Endothelial cell of umbilical vein (primary cell): ENCODE results near the gene DAZAP1. TPM values are rescaled to one million over a fixed set of nuclear protein-coding genes. Genes with fewer than 3 reads are reported as not detected.
A peak's percentile ranks its signal among the peaks of the same experiment; 100 is the strongest.

ENCODE experiments used
- BruUV-seq: library from RNA; stranded (reverse); fragments of 400-500 nt; replicated peaks from 2 replicates; lab custom pipeline; 2021; lab: Mats Ljungman, UMichigan
- CTCF ChIA-PET: fragments of 300-600, 350-600 bp; sonication (Branson Sonifier 250); formaldehyde crosslinking; loops from one replicate; lab custom pipeline; 2021; ENCODE audit warnings: antibody characterized with exemption, inconsistent platforms; lab: Charles Lee
- POLR2A ChIA-PET: fragments of 300-600, 350-600 bp; sonication (Branson Sonifier 250); formaldehyde crosslinking; loops from one replicate; lab custom pipeline; 2021; ENCODE audit warnings: antibody characterized with exemption, inconsistent platforms; lab: Charles Lee
- DNase-seq: peaks from one replicate; pipeline ENCODE4 v3.0.0-alpha.2; 2011; ENCODE audit warnings: low read depth, low spot score
- FAIRE-seq: peaks from 2 replicates; lab custom pipeline; 2011; peaks lifted over from hg19 to GRCh38; lab: Jason Lieb, UNC
- H2AFZ ChIP-seq: 2 replicates; pipeline ENCODE4 v1.6.0; 2012; ENCODE audit warnings: low read depth, low read length, control low read depth, inconsistent platforms
- H3K27ac ChIP-seq: 2 replicates; pipeline ENCODE4 v1.5.1; 2011; ENCODE audit warnings: low read depth, mild to moderate bottlenecking, control low read depth, low read length, moderate library complexity; ENCODE audit not compliant: insufficient read depth
- H3K27me3 ChIP-seq, 2 experiments: 2 replicates each; pipeline versions ENCODE4 v1.6.0 to v1.6.1; 2011; ENCODE audit warnings: low read length in 2 of 2, mixed read lengths in 1 of 2; ENCODE audit not compliant: control insufficient read depth in 2 of 2, insufficient read depth in 2 of 2
- H3K36me3 ChIP-seq, 2 experiments: 2 replicates in 1 of 2; 3 replicates in 1 of 2; pipeline ENCODE4 v1.5.1; 2011; ENCODE audit warnings: low read length in 2 of 2, mild to moderate bottlenecking in 1 of 2, moderate library complexity in 1 of 2; ENCODE audit not compliant: control insufficient read depth in 2 of 2, insufficient read depth in 2 of 2; ENCODE audit errors: extremely low read depth in 1 of 2
- H3K4me1 ChIP-seq: 3 replicates; pipeline ENCODE4 v1.5.1; 2011; ENCODE audit warnings: mild to moderate bottlenecking, low read length; ENCODE audit not compliant: control insufficient read depth, insufficient read depth; ENCODE audit errors: extremely low read depth
- H3K4me2 ChIP-seq: 2 replicates; pipeline ENCODE4 v1.6.1; 2011; ENCODE audit warnings: low read length, control low read depth, mixed read lengths; ENCODE audit not compliant: insufficient read depth
- H3K4me3 ChIP-seq, 3 experiments: fragments of 200-600 bp in 1 of 3; sonication (generic), shearing (Covaris generic) in 1 of 3; replicated peaks in 1 of 3; 2 replicates each; pipeline ENCODE4 v1.5.1; 2011 to 2016; ENCODE audit warnings: control low read depth in 3 of 3, low read length in 3 of 3, mild to moderate bottlenecking in 2 of 3, inconsistent platforms in 1 of 3, low read depth in 1 of 3, moderate library complexity in 1 of 3; ENCODE audit not compliant: insufficient read depth in 1 of 3
- H3K79me2 ChIP-seq: 2 replicates; pipeline ENCODE4 v1.6.0; 2012; ENCODE audit warnings: low read length, inconsistent platforms; ENCODE audit not compliant: control insufficient read depth, insufficient read depth
- H3K9ac ChIP-seq: replicated peaks from 2 replicates; pipeline ENCODE3; 2011; ENCODE audit warnings: low read length, control low read depth; ENCODE audit not compliant: insufficient read depth; ENCODE audit errors: extremely low read depth
- H3K9me1 ChIP-seq: replicated peaks from 3 replicates; pipeline ENCODE4 v1.6.0; 2011; ENCODE audit warnings: mild to moderate bottlenecking, low read length; ENCODE audit not compliant: control insufficient read depth, insufficient read depth; ENCODE audit errors: extremely low read depth
- H3K9me3 ChIP-seq: replicated peaks from 2 replicates; pipeline ENCODE4 v1.5.1; 2012; ENCODE audit warnings: low read length, inconsistent platforms; ENCODE audit not compliant: control insufficient read depth, insufficient read depth
- H4K20me1 ChIP-seq: replicated peaks from 2 replicates; pipeline ENCODE3; 2011; ENCODE audit warnings: mild to moderate bottlenecking, low read length; ENCODE audit not compliant: control insufficient read depth, insufficient read depth; ENCODE audit errors: extremely low read depth
- EZH2 ChIP-seq: IDR thresholded peaks from 2 replicates; pipeline ENCODE4 v1.6.1; 2012; ENCODE audit warnings: borderline replicate concordance, low read depth, mild to moderate bottlenecking, moderate library complexity, low read length, inconsistent platforms; ENCODE audit not compliant: severe bottlenecking
- FOS ChIP-seq: IDR thresholded peaks from 2 replicates; pipeline ENCODE4 v1.6.1; 2011; ENCODE audit warnings: mild to moderate bottlenecking, low read length, moderate library complexity, borderline replicate concordance; ENCODE audit not compliant: insufficient read depth
- JUN ChIP-seq: IDR thresholded peaks from 2 replicates; pipeline ENCODE4 v1.6.1; 2011; ENCODE audit warnings: borderline replicate concordance, low read depth; ENCODE audit not compliant: insufficient read length, insufficient read depth
- POLR2A ChIP-seq: IDR thresholded peaks from 2 replicates; pipeline ENCODE4 v1.6.1; 2012; ENCODE audit warnings: low read depth, mild to moderate bottlenecking, control low read depth, low read length
- dilution Hi-C: fragments of 300-500 bp; cut with MboI; formaldehyde crosslinking; loops from one replicate; pipeline ENCODE4 v1.15.0; 2019; ENCODE audit warnings: low sequenced_read_pairs; ENCODE audit not compliant: extremely low pct_ligation_motif_present
- intact Hi-C: fragments of 100-400 bp; cut with micrococcal nuclease; formaldehyde crosslinking; loops from one replicate; pipeline ENCODE4 v1.10.0; 2022
- polyA plus RNA-seq, 4 experiments: library from polyadenylated mRNA; depleted of rRNA in 3 of 4; stranded (reverse) in 3 of 4; unstranded in 1 of 4; fragments of >200 nt; gene quantifications; 2 replicates each; pipeline versions ENCODE4 v1.2.1 to v1.2.3, GENCODE V29; 2011 to 2012; ENCODE audit warnings: missing spikeins in 1 of 4
- total RNA-seq: library from RNA; stranded (reverse); gene quantifications from 2 replicates; pipeline ENCODE4 v1.2.3, GENCODE V29; 2021
- TF ChIP-seq, protein P1 (sequence below): IDR thresholded peaks from 2 replicates; pipeline ENCODE4 v1.6.1; 2011; ENCODE audit not compliant: insufficient read depth, insufficient read length

DAZAP1 gene
- total and polyA plus RNA-seq, 2 donors (not counting 3 experiments of a cell fraction or from before 2014, with no cell fraction given) = 50.1 to 187 TPM

- Histone ChIP-seq H3K27me3 (peaks cover 33 to 66% of the 10 kb centered on the region in 2 experiments), H3K4me3 (no peak overlapping the region), H3K36me3 (peaks cover 0 to 3% of the 10 kb centered on the region in 2 experiments), H3K9ac (no peak overlapping the region), H3K9me1 (no peaks in the 10 kb centered on the region), H3K79me2 (no peaks in the 10 kb centered on the region), H3K27ac (no peak overlapping the region), H3K4me1 (peaks cover 5% of the 10 kb centered on the region), H3K4me2 (no peak overlapping the region), H3K9me3 (no peaks in the 10 kb centered on the region), H4K20me1 (no peaks in the 10 kb centered on the region), H2AFZ (no peak overlapping the region)
- ChIA-PET CTCF (interaction anchor here (1.2 to 1.8 kb wide), 3 partner anchors 13 to 74 kb away, joined by 3 to 6 read pairs (median 4); no protein-coding TSS in a partner anchor), POLR2A (no interaction called here)
- TF ChIP-seq FOS (no peak), EZH2 (no peak), JUN (no peak), POLR2A (peak; percentile 39)
- TF ChIP-seq, protein P1, sequence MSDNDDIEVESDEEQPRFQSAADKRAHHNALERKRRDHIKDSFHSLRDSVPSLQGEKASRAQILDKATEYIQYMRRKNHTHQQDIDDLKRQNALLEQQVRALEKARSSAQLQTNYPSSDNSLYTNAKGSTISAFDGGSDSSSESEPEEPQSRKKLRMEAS = no peak
- DNase-seq = no peak
- intact Hi-C loops (loop anchor here (2.0 kb wide), 1 partner anchor 19 kb away; the partner anchor contains the start of genes PCSK4 and REEP6), dilution Hi-C loops (no loop called here)
- BruUV-seq = no TSS peak
- no peak for FAIRE-seq
These were observed 64.3 kb downstream of the DAZAP1 start for GRCh38 chr19:1471515-1472160.
